ENCODE results near the gene TMPRSS13. TPM values are rescaled to one million over a fixed set of nuclear protein-coding genes. Genes with fewer than 3 reads are reported as not detected.

Gene TMPRSS13
- polyA plus RNA-seq, 1 experiment, result not detected

- no peak for TF ChIP-seq CTCF (IDR thresholded peaks at IDR 0.05; ENCODE audit: insufficient read depth, low read depth, low read length)
- no peak for DNase-seq (ENCODE audit: low read depth)
- Histone ChIP-seq H3K36me3 (ENCODE audit: control insufficient read depth, insufficient read depth, low read length) (no peaks in the 10 kb centered on the region), H3K27me3 (ENCODE audit: control insufficient read depth, insufficient read depth, low read length) (0 out of 2 replicates have a peak, but pooled peaks cover 1% of the 10 kb centered on the region), H3K4me3 (ENCODE audit: low read depth, low read length) (no peak overlapping the region)
- POLR2A ChIA-PET, result no interaction called here
- CTCF ChIA-PET, result interaction anchor here (1.0 to 1.1 kb wide), 2 partner anchors 43 to 86 kb away, joined by 3 read pairs; no protein-coding TSS in a partner anchor
Measured at GRCh38 chr11:117903505-117904382, 25.5 kb downstream of the TMPRSS13 start.

GRCh38 chr11:117902001-117902845, 27.0 kb downstream of the TMPRSS13 start:
- 0 out of 2 replicates have a peak, but pooled peaks cover 1% of the 10 kb centered on the region for H3K27me3 ChIP-seq (ENCODE audit: control insufficient read depth, insufficient read depth, low read length)
- no peak for DNase-seq (ENCODE audit: low read depth)
- H3K4me3 ChIP-seq (ENCODE audit: low read depth, low read length), result no peak overlapping the region
- no peaks in the 10 kb centered on the region for H3K36me3 ChIP-seq (ENCODE audit: control insufficient read depth, insufficient read depth, low read length)
- TF ChIP-seq CTCF (IDR thresholded peaks at IDR 0.05; ENCODE audit: insufficient read depth, low read depth, low read length), result no peak
- ChIA-PET POLR2A (no interaction called here), CTCF (no interaction called here)

- ChIA-PET CTCF (interaction anchor here (0.6 kb wide), 1 partner anchor 10 kb away, joined by 3 read pairs; no protein-coding TSS in a partner anchor), POLR2A (no interaction called here)
- no peak overlapping the region for H3K4me3 ChIP-seq (ENCODE audit: low read depth, low read length)
- TF ChIP-seq CTCF (IDR thresholded peaks at IDR 0.05; ENCODE audit: insufficient read depth, low read depth, low read length), result no peak
- H3K36me3 ChIP-seq (ENCODE audit: control insufficient read depth, insufficient read depth, low read length), result no peaks in the 10 kb centered on the region
- H3K27me3 ChIP-seq (ENCODE audit: control insufficient read depth, insufficient read depth, low read length), result 0 out of 2 replicates have a peak, but pooled peaks cover 1% of the 10 kb centered on the region
- no peak for DNase-seq (ENCODE audit: low read depth)
Measured at GRCh38 chr11:117901601-117902000, 27.6 kb downstream of the TMPRSS13 start.

GRCh38 chr11:117900720-117901440, 28.3 kb downstream of the TMPRSS13 start:
- H3K4me3 ChIP-seq (ENCODE audit: low read depth, low read length), result no peak overlapping the region
- ChIA-PET POLR2A (no interaction called here), CTCF (interaction anchor here (0.6 to 1.1 kb wide), 2 partner anchors 9 to 46 kb away, joined by 3 read pairs; no protein-coding TSS in a partner anchor)
- TF ChIP-seq CTCF (IDR thresholded peaks at IDR 0.05; ENCODE audit: insufficient read depth, low read depth, low read length), result no peak
- H3K36me3 ChIP-seq (ENCODE audit: control insufficient read depth, insufficient read depth, low read length), result no peaks in the 10 kb centered on the region
- 0 out of 2 replicates have a peak, but pooled peaks cover 1% of the 10 kb centered on the region for H3K27me3 ChIP-seq (ENCODE audit: control insufficient read depth, insufficient read depth, low read length)
- no peak for DNase-seq (ENCODE audit: low read depth)

All from BJ (cell line).